HEK293T (cell line): ENCODE data around the gene UBE2K.

Experiments
- FOXA1 ChIP-seq: fragments of 450-650 bp; IDR thresholded peaks from 2 replicates; pipeline ENCODE4 v1.6.1; 2016; ENCODE audit warnings: mild to moderate bottlenecking
- FOXM1 ChIP-seq: fragments of 450-650 bp; IDR thresholded peaks from 2 replicates; pipeline ENCODE4 v1.6.1; 2017; ENCODE audit warnings: mild to moderate bottlenecking, borderline replicate concordance

DNA sequence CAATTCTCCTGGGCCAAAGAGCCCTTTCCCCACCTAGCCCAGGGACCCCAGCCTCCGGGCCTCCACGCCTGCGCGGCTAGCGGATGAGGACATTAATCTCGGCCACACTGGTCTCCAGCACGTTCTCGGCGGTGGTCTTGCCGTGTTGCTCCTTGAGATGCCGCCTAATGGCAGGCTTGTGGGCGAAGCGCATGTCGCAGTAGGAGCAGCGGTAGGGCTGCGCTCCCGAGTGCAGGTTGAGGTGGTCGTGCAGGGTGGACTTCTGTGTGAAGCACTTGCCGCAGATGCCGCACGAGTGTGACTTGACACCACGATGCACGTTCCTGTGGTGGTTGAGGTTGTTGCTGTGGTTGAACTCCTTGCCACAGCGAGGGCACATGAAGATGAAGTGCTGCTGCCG is 72.1 kb downstream of the UBE2K start:
- TF ChIP-seq FOXA1: no peak
- TF ChIP-seq FOXM1: no peak
